WTC11 (cell line): ENCODE results near the gene CARS2. TPM values are rescaled to one million over a fixed set of nuclear protein-coding genes. Genes with fewer than 3 reads are reported as not detected.

Experiments
- ATAC-seq: fragments of 200-7000 bp; cut with Tn5 transposase; 2 replicates; pipeline ENCODE4 v1.10.0; 2021; ENCODE audit warnings: mild to moderate bottlenecking, moderate library complexity
- CTCF ChIA-PET: fragments of 300-600 bp; sonication (Branson Sonifier 250); formaldehyde crosslinking; loops from one replicate; lab custom pipeline; 2021; ENCODE audit warnings: antibody characterized with exemption; lab: Charles Lee
- POLR2A ChIA-PET: fragments of 350-600 bp; sonication (Branson Sonifier 250); formaldehyde crosslinking; loops from one replicate; lab custom pipeline; 2021; ENCODE audit warnings: antibody characterized with exemption; lab: Charles Lee
- DNase-seq: peaks from one replicate; pipeline ENCODE4 v3.0.0; 2021; ENCODE audit warnings: low spot score
- H3K27ac Mint-ChIP-seq: 2 replicates; pipeline ENCODE4 v1.8.0; 2021; ENCODE audit warnings: mixed read lengths
- H3K27me3 Mint-ChIP-seq: 2 replicates; pipeline ENCODE4 v1.8.0; 2021; ENCODE audit warnings: low read depth, mild to moderate bottlenecking, moderate library complexity, mixed read lengths
- H3K36me3 Mint-ChIP-seq: 2 replicates; pipeline ENCODE4 v1.8.0; 2021; ENCODE audit warnings: mixed read lengths
- H3K4me1 Mint-ChIP-seq: 2 replicates; pipeline ENCODE4 v1.8.0; 2022; ENCODE audit warnings: mixed read lengths
- H3K4me3 Mint-ChIP-seq: 2 replicates; pipeline ENCODE4 v1.8.0; 2021; ENCODE audit warnings: mild to moderate bottlenecking, moderate library complexity, mixed read lengths
- H3K9me3 Mint-ChIP-seq: 2 replicates; pipeline ENCODE4 v1.8.0; 2021; ENCODE audit warnings: mixed read lengths
- ATF1 ChIP-seq: sonication (generic); formaldehyde crosslinking; IDR thresholded peaks from 2 replicates; pipeline ENCODE4 v1.8.1; 2023; ENCODE audit warnings: mild to moderate bottlenecking, moderate library complexity, missing genetic modification reagents
- ATF3 ChIP-seq: sonication (generic); formaldehyde crosslinking; conservative IDR thresholded peaks from 2 replicates; pipeline ENCODE4 v1.8.1; 2022; ENCODE audit warnings: mild to moderate bottlenecking, missing genetic modification reagents
- ATF6 ChIP-seq: sonication (generic); formaldehyde crosslinking; IDR thresholded peaks from 2 replicates; pipeline ENCODE4 v1.8.1; 2023; ENCODE audit warnings: mild to moderate bottlenecking, missing genetic modification reagents
- CREB1 ChIP-seq: sonication (generic); formaldehyde crosslinking; IDR thresholded peaks from 2 replicates; pipeline ENCODE4 v1.8.0; 2023; ENCODE audit warnings: mild to moderate bottlenecking, missing genetic modification reagents
- ERG ChIP-seq: fragments of 250-450 bp; sonication (Bioruptor Pico); IDR thresholded peaks from 2 replicates; pipeline ENCODE4 v1.8.0; 2021; ENCODE audit warnings: mild to moderate bottlenecking
- IRF2 ChIP-seq: sonication (generic); formaldehyde crosslinking; IDR thresholded peaks from 2 replicates; pipeline ENCODE4 v1.8.0; 2022; ENCODE audit warnings: low read depth, missing genetic modification reagents, borderline replicate concordance
- JUN ChIP-seq: sonication (generic); formaldehyde crosslinking; IDR thresholded peaks from 2 replicates; pipeline ENCODE4 v1.8.0; 2023; ENCODE audit warnings: mild to moderate bottlenecking, missing genetic modification reagents
- MYBL2 ChIP-seq: sonication (generic); formaldehyde crosslinking; IDR thresholded peaks from 2 replicates; pipeline ENCODE4 v1.8.1; 2023; ENCODE audit warnings: mild to moderate bottlenecking, moderate library complexity, missing genetic modification reagents
- PRDM15 ChIP-seq: sonication (generic); formaldehyde crosslinking; IDR thresholded peaks from 2 replicates; pipeline ENCODE4 v1.8.0; 2022; ENCODE audit warnings: missing genetic modification reagents
- SMAD4 ChIP-seq: sonication (generic); formaldehyde crosslinking; IDR thresholded peaks from 2 replicates; pipeline ENCODE4 v1.8.0; 2022; ENCODE audit warnings: mild to moderate bottlenecking, missing genetic modification reagents
- SOX15 ChIP-seq: fragments of 250-450 bp; sonication (Bioruptor Pico); IDR thresholded peaks from 2 replicates; pipeline ENCODE4 v1.9.0; 2021; ENCODE audit warnings: mild to moderate bottlenecking
- TCF7 ChIP-seq: sonication (generic); formaldehyde crosslinking; IDR thresholded peaks from 2 replicates; pipeline ENCODE4 v1.8.0; 2022; ENCODE audit warnings: mild to moderate bottlenecking, low read depth, missing genetic modification reagents, moderate library complexity
- TEAD1 ChIP-seq: sonication (generic); formaldehyde crosslinking; IDR thresholded peaks from 2 replicates; pipeline ENCODE4 v1.8.0; 2022; ENCODE audit warnings: mild to moderate bottlenecking, missing genetic modification reagents
- ZNF138 ChIP-seq: sonication (generic); formaldehyde crosslinking; conservative IDR thresholded peaks from 2 replicates; pipeline ENCODE4 v1.8.1; 2022; ENCODE audit warnings: mild to moderate bottlenecking, moderate library complexity, missing genetic modification reagents
- ZNF219 ChIP-seq: sonication (generic); formaldehyde crosslinking; IDR thresholded peaks from 2 replicates; pipeline ENCODE4 v1.8.0; 2023; ENCODE audit warnings: missing genetic modification reagents, mild to moderate bottlenecking, borderline replicate concordance
- ZNF232 ChIP-seq: sonication (generic); formaldehyde crosslinking; IDR thresholded peaks from 2 replicates; pipeline ENCODE4 v1.8.0; 2022; ENCODE audit warnings: mild to moderate bottlenecking, missing genetic modification reagents
- ZNF281 ChIP-seq: sonication (generic); formaldehyde crosslinking; IDR thresholded peaks from 2 replicates; pipeline ENCODE4 v1.8.0; 2023; ENCODE audit warnings: mild to moderate bottlenecking, missing genetic modification reagents
- total RNA-seq: library from RNA; stranded (reverse); gene quantifications from 3 replicates; pipeline ENCODE4 v1.2.3, GENCODE V29; 2021

Gene CARS2
- total RNA-seq, 1 experiment from 2014 or later: 39.9 TPM

- ChIA-PET CTCF (no interaction called here), POLR2A (no interaction called here)
- H3K27me3 Mint-ChIP-seq: no peaks in the 10 kb centered on the region
These were observed 76.2 kb downstream of the CARS2 start for GRCh38 chr13:110629735-110630134.

GRCh38 chr13:110628952-110629701 is 76.8 kb downstream of the CARS2 start:
- no peak overlapping the region for H3K27ac Mint-ChIP-seq
- POLR2A ChIA-PET: no interaction called here
- DNase-seq (no peak), ATAC-seq (no peak)
- H3K36me3 Mint-ChIP-seq: peaks cover 36% of the 10 kb centered on the region
- no peak for TF ChIP-seq ATF1 (CRISPR knock-in tag)
- no peak for TF ChIP-seq PRDM15 (CRISPR knock-in tag)
- no peak for TF ChIP-seq ZNF232
- no peak for TF ChIP-seq ZNF281 (CRISPR knock-in tag)
- TF ChIP-seq IRF2 (CRISPR knock-in tag): no peak
- no peak for TF ChIP-seq SMAD4 (CRISPR knock-in tag)
- no peak for TF ChIP-seq ZNF138
- peaks cover 8% of the 10 kb centered on the region for H3K4me1 Mint-ChIP-seq
- H3K9me3 Mint-ChIP-seq: peaks cover 9% of the 10 kb centered on the region
- no peaks in the 10 kb centered on the region for H3K27me3 Mint-ChIP-seq
- no peak overlapping the region for H3K4me3 Mint-ChIP-seq
- CTCF ChIA-PET: no interaction called here

More at GRCh38 chr13:110629735-110630134, 76.2 kb downstream of the CARS2 start:
- Mint-ChIP-seq H3K4me3 (no peak overlapping the region), H3K36me3 (peaks cover 39% of the 10 kb centered on the region), H3K27ac (no peak overlapping the region), H3K4me1 (peaks cover 8% of the 10 kb centered on the region), H3K9me3 (peaks cover 9% of the 10 kb centered on the region)
- TF ChIP-seq SOX15 (no peak), MYBL2 (CRISPR knock-in tag) (no peak), ATF3 (CRISPR knock-in tag) (no peak), ZNF281 (CRISPR knock-in tag) (no peak), JUN (CRISPR knock-in tag) (no peak), TCF7 (CRISPR knock-in tag) (no peak), ATF6 (CRISPR knock-in tag) (no peak), ERG (no peak), CREB1 (no peak), ZNF219 (no peak), TEAD1 (CRISPR knock-in tag) (no peak)
- ATAC-seq: no peak
- DNase-seq: no peak
